ENCODE measurements around the gene MYLK.

- TF ChIP-seq RAD21 (IDR thresholded peaks at IDR 0.05) (peak; percentile 49 to 65), CTCF (IDR thresholded peaks at IDR 0.05; ENCODE audit: low read depth, low read length, missing input control) (no peak), JUND (IDR thresholded peaks at IDR 0.05) (peak; percentile 69 to 84), GABPA (IDR thresholded peaks at IDR 0.05 in 1 of 2, conservative IDR thresholded peaks at IDR 0.05 in 1 of 2) (no peak), ATF3 (IDR thresholded peaks at IDR 0.05) (peak; percentile 52)
- TF ChIP-seq, protein P1, sequence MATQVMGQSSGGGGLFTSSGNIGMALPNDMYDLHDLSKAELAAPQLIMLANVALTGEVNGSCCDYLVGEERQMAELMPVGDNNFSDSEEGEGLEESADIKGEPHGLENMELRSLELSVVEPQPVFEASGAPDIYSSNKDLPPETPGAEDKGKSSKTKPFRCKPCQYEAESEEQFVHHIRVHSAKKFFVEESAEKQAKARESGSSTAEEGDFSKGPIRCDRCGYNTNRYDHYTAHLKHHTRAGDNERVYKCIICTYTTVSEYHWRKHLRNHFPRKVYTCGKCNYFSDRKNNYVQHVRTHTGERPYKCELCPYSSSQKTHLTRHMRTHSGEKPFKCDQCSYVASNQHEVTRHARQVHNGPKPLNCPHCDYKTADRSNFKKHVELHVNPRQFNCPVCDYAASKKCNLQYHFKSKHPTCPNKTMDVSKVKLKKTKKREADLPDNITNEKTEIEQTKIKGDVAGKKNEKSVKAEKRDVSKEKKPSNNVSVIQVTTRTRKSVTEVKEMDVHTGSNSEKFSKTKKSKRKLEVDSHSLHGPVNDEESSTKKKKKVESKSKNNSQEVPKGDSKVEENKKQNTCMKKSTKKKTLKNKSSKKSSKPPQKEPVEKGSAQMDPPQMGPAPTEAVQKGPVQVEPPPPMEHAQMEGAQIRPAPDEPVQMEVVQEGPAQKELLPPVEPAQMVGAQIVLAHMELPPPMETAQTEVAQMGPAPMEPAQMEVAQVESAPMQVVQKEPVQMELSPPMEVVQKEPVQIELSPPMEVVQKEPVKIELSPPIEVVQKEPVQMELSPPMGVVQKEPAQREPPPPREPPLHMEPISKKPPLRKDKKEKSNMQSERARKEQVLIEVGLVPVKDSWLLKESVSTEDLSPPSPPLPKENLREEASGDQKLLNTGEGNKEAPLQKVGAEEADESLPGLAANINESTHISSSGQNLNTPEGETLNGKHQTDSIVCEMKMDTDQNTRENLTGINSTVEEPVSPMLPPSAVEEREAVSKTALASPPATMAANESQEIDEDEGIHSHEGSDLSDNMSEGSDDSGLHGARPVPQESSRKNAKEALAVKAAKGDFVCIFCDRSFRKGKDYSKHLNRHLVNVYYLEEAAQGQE (IDR thresholded peaks at IDR 0.05): peak; percentile 58
Observed at GRCh38 chr3:123766193-123767008, 117.7 kb downstream of the MYLK start.

Data from liver (tissue), 3 donors.